DMS153 (cell line): ENCODE data around the gene TMEM52B.
A peak's percentile ranks its signal among the peaks of the same experiment; 100 is the strongest.

Source experiments
- DNase-seq: peaks from one replicate; lab custom pipeline; 2025; lab: John Stamatoyannopoulos, UW

TMEM52B gene

DNA sequence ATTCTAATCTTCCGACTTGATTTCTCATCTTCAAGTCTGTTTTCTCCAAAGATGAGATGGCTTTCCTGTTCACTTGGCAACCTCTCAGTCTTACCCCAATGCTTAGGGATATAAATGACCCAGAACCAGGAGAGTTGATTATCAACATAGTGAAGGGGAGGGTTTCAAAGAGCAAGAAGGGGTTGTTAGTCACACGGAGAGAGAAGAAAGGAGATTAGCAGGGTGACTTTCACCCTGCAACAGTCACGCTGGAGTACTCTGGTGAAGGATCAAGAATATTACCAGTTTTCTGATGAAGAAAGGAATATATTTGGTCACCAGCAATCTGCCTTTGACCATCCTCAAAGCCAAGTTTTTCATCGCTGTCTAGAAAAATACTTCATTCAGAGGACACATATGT, at the start of gene TMEM52B:
TSS of gene TMEM52B (plus strand) at position 212 of the 400 bp plus-strand sequence. CDS start 543 bp downstream, outside the sequence.
- DNase-seq = no peak

GRCh38 chr12:10130042-10130441, 48.8 kb upstream of the TMEM52B start, which contains the start of gene CLEC7A:
TSS of gene CLEC7A (minus strand) at chr12:10130199. CDS start at chr12:10130082, 117 bp downstream.
- DNase-seq = peak; percentile 26

DNA sequence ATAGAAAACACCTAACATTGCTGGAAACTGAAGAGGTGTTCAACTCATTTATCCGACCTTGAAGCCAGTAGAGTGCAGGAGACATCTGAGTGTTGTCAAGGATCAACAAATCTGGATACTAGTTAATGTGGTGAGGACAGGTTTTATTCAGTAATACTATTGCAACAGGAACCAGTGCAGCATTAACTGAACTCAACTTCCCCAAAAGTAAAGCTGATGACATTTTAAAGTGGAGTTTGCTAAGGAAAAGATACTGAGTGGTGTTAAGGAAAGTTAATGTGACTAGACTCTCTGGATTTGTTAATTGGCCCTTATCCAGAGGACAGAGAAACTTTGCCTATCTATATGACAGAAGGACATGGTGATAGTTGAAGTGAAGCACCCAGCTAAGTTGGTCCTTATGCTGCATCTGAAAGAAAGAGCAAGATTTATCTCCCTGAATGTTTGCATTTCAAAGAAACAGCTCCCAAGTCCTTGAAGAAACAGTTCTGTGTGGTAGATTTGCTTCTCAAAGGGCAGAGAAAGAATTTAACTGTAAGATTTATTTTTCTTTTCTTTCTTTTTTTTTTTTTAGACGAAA, 47.6 kb upstream of the TMEM52B start:
- no peak for DNase-seq

DNA sequence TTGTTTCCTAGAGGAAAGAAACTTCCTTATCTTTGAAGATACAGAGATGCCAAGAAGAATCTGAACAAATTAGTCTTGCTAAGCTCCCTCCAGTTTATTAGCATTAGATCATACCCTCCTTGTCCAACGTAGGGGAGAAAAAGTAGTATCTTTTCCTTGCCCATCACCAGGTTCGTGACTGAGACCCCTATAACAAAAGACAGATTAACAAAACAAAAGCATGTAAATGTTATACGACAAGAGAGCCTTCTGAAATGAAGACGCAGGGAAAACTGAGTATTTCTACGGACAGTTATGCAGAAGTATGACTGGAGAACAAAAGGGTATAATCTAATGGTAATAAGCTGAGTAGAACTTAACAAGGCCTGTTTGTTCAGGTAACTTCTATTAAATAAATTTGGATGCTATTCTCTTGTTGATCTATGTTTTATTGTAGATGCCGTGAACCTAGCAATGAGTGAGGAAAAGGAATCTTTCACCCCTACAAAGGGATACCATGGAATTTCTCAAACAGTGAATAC, 45.9 kb upstream of the TMEM52B start:
- no peak for DNase-seq

DNA sequence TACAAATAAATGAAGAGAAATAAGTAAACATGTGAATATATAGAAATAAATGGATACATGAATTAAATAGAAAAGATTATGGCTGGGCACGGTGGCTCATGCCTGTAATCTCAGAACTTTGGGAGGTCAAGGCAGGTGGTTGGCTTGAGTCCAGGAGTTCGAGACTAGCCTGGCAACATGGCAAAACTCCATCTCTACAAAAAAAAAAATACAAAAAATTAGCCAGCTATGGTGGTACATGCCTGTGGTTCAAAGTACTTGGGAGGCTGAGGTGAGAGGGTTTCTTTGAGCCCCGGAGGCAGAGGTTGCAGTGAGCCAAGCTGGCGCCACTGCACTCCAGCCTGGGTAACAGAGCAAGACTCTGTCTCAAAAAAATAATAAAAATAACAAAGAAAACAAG, 43.7 kb upstream of the TMEM52B start:
- no peak for DNase-seq

DNA sequence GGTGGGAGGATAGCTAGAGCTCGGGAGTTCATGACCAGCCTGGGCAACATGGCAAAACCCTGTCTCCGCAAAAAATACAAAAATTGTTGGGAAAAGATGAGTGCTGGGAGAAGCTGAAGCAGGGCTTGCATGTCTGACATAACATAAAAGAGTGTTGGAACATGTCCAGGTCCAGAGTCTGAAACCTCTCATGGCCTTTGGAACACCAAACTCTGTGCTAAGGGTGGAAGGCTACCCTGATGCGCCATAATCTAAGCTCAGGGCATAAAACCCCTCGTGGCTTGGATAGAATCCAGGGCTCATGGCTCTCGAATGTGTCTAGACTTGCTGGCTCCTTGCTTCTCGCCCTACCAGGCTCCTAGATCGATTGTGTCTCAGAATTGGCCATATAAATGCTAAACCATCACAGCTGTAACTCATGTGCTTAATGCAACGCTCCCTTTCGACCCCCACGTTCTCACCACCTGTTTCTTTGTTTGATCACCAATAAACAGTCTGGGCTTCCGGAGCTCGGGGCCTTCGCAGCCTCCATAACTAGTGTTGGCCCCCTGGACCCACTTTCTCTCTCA, 42.1 kb upstream of the TMEM52B start:
- peak; percentile 98 for DNase-seq

- DNase-seq = peak; percentile 57
These were observed 38.8 kb upstream of the TMEM52B start for GRCh38 chr12:10140001-10140400.

GRCh38 chr12:10142976-10143589, 35.7 kb upstream of the TMEM52B start:
- DNase-seq = no peak

DNA sequence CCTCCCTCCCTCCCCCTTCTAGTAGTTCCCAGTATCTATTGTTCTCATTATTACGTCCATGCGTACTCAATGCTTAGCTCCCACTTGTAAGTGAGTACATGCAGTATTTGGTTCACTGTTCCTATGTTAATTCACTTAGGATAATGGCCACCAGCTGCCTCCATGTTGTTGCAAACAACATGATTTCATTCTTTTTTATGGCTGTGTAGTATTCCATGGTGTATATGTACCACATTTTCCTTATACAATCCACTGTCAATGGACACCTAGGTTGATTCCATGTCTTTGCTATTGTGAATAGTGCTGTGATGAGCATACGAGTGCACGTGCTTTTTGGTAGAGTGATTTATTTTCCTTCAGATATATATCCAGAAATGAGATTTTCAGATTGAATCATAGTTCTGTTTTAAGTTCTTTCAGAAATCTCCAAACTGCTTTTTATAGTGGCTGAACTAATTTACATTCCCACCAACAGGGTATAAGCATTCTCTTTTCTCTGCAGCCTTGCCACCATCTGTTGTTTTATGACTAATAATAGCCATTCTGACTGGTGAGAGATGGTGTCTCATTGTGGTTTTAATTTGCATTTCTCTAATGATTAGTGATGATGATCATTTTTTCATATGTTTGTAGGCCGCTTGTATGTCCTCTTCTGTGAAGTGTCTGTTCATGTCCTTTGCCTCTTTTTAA, 31.0 kb upstream of the TMEM52B start:
- no peak for DNase-seq

DNA sequence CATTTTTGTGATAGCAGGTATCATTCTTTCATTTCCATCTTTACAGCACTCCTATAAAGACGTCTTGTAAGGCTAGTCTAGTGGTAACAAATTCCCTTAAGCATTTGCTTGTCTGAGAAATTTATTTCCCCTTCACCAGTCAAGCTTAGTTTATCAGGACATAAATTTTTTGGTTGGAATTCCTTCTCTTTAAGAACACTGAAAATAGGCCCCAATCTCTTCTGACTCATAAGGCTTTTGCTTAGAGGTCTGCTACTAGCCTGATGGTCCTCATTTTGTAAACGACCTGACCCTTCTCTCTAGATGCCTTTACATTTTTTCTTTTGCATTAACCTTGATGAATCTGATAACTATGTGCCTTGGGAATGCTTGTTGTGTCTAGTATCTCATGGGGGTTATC, 27.2 kb upstream of the TMEM52B start:
- DNase-seq = no peak

DNA sequence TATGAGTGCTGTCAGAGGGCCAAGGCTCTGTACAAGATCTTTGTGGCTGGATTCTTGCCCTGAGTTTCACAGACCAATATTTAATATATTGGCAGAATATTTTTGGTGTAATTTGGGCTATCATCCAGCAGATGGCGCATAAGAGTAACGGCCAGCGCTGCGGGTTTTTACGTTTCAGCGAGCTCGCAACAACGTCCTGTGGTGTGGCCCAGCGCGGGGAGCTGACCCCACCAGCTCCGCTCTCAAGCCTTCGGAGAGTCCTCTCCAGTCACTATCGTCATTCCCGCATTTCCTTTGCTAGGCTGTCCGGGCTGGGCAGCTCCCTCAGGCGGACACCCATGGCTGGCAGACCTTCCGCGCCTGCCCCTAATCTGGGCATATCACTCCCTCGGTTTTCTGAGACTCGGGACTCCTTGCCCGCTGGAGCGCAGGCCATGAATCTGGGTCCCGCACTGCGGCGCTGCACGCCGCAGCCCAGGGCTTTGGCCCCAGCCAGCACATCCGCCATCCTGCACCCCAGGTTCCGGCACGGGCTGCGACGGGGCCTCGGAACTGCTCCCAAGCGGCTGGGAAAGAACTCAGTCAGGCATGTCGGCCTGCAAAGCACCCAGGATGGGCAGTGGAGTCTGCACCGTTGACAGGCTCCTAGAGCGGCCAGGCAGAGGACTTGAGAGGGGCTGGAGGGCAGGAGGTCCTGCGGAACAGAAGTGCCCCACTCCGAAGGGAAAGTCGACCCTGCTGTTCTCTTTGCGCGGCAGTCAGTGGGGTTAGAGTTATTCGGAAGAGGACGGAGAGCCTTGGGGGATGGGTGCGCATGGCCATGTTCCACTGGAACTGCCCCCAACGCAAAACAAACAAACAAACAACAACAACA, 25.3 kb upstream of the TMEM52B start:
- DNase-seq = peak; percentile 46

GRCh38 chr12:10154145-10154496, 24.7 kb upstream of the TMEM52B start:
- no peak for DNase-seq

DNA sequence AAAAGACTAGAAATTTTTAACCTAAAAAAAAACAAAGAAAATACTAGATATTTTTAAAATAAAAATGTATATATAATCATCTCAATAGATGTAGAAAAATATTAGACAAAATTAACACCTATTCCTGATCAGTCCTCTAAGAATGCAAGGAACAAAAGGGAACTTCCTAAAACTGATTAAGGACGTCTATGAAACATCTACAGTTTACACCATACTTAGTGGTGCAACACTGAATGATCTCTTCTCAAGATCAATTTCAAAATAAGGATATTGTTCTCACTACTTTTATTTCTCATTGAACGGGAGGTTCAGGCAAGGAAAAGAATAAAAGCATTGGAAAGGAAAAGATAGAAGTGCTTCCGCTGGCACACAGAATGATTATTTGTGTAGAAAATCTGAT, 22.9 kb upstream of the TMEM52B start:
- no peak for DNase-seq

DNA sequence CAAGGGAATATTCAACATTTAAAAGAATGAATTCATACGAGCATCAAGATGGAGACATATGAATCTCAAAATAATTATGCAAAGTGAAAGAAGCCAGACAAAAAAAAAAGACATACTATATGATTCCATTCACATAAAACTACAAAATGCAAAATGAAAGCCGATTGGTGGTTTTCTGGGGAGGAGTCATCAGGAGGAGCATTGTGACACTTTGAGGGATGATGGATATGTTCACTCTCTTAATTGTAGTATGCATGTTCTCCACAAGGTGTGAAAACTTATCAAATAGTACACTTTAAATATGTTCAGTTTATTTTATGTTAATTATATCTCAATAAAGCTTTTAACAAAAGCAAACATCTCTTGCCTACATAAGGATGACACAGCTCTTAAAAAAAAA, 20.4 kb upstream of the TMEM52B start:
- no peak for DNase-seq

DNA sequence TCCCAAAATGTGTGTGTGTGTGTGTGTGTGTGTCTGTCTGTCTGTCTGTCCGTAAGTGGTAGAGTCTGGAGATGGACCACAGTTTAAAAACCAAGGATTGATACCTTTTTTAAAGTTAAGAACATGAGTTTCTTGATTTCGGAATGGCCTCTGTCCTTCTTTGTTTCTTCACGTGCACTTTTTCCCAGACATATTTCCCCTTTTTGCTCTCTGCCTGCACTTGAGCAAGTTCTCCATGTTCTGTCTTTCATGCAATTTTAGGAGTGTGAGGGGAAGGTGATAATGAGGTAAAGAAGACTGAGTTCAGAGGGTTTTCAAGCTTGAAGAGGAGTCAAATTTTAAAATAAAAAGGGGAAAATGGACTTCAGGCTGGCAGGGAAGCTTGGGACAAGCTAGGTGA, 19.6 kb upstream of the TMEM52B start:
- DNase-seq = no peak

- DNase-seq = no peak
These were observed 18.0 kb upstream of the TMEM52B start for GRCh38 chr12:10160617-10161385.

- no peak for DNase-seq
These were observed 15.7 kb upstream of the TMEM52B start for GRCh38 chr12:10163084-10163483.

- DNase-seq = no peak
These were observed 13.4 kb upstream of the TMEM52B start for GRCh38 chr12:10165421-10165820.

GRCh38 chr12:10167599-10167998, 11.2 kb upstream of the TMEM52B start:
- no peak for DNase-seq

GRCh38 chr12:10169104-10169503, 9.7 kb upstream of the TMEM52B start:
- DNase-seq = no peak

DNA sequence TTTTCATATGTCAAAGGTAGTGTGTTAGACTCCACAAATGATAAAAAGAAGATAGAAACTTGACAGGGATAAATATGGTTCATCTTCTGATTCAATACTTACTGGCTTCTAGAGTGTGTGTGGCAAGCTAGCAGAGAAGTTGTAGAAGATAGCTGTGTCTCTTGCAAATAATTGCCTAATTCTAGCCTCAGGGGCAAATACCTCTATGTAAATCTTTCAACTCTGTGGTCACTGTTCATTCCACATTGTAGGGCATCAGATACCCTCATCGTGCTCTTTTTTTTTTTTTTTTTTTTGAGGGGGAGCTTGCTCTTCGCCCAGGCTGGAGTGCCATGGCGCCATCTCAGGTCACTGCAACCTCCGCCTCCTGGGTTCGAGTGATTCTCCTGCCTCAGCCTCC, 8.6 kb upstream of the TMEM52B start:
- no peak for DNase-seq
